ENCODE data around the gene CNGA1. TPM values are rescaled to one million over a fixed set of nuclear protein-coding genes. Genes with fewer than 3 reads are reported as not detected.
A peak's percentile ranks its signal among the peaks of the same experiment; 100 is the strongest.

The CNGA1 gene
- 8.2 TPM for total RNA-seq
- polyA plus RNA-seq: 2.5 TPM

DNA sequence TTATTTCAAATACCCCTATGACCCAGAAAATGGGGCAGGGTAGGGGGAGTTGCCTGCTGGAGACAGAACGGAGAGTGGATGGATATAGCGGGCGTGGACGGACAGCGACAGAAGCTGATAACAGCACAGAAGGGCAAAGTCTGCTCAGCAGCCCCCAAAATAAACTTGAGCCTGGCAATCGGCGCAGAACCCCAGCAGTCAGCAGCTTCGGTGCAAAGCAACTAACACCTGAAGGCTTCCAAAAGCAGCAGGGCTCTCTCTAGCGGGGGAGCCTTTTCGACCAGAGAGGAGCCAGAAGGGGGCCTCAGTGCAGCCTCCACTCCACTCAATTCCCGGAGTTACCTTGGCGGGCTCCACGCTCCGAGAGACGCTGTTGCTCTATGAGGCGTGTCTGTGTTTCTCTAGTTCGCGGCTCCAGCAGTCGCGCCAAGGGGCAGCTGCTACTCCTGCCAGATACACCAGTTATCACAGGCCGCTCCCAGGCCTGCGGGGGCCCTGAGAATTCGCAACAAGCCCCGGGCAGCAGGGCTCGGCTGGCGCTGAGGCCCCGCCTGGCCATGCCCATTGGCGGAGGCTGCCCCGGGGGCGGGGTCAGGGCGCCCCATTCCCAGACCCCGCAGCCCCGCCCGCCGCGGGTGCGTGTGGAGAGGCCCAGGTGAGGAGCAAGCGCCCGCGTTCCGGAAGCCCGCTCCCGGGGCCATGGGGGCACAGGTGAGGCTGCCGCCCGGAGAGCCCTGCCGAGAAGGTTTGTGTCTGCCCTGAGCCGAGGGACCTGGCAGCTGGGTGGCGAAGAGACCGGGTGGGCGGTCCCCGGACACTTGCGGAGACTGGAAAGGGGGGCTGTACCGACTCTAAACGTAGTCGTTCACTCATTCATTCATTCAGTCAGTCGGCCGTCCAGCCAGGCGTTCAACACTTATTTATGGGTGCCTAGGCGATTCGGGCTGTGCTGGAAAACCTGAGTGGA lies at the start of gene CNGA1, which contains the start of gene NIPAL1:
Gene CNGA1, minus strand, starts transcription at position 541 of the 967 bp plus-strand sequence. CDS start 63,992 bp downstream, outside the sequence.
Gene NIPAL1, plus strand, starts transcription at position 632 of the 967 bp plus-strand sequence. Its CDS starts 68 bp downstream, at position 700.
- H3K4me3 ChIP-seq (ENCODE audit: low read depth, low read length): peak within 1 kb of the TSS; percentile 53
- no peaks in the 10 kb centered on the region for H3K4me1 ChIP-seq (ENCODE audit: insufficient read depth)
- no peaks in the 10 kb centered on the region for H3K36me3 ChIP-seq (ENCODE audit: insufficient read depth)
- DNase-seq (ENCODE audit: extremely low spot score): peak; percentile 64
- H3K27ac ChIP-seq (ENCODE audit: low read depth): peak within 1 kb of the TSS; percentile 76
- WGBS: under 1% methylated on average over 60 of the region's 60 CpGs

DNA sequence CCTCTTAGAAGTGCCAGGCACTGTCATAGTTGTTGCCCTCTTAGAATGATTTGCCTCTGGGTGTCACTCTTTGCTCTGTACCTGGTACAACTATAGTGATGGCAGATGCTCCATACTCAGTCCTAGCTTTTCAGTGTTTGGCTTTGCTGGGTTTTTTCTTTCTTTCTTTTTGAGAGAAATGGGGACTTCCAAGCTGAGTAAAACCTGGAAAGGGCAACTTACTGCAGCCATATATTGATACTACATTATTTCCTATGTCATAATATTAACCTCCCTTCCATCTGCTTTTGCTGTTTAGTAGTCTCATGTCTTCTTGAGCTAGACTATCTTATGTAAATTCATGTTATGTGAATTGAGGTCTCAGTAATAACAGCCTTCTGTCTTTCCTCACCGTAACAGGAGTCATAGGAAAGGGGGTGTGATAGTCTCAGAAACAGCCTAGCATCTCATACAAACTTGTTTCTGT lies 49.1 kb upstream of the CNGA1 start:
- WGBS: 90% methylated on average over 1 of the region's 1 CpG
- Histone ChIP-seq H3K36me3 (ENCODE audit: insufficient read depth) (no peaks in the 10 kb centered on the region), H3K4me1 (ENCODE audit: insufficient read depth) (no peaks in the 10 kb centered on the region), H3K27ac (ENCODE audit: low read depth) (no peak overlapping the region), H3K4me3 (ENCODE audit: low read depth, low read length) (no peak overlapping the region)
- DNase-seq (ENCODE audit: extremely low spot score): no peak

DNA sequence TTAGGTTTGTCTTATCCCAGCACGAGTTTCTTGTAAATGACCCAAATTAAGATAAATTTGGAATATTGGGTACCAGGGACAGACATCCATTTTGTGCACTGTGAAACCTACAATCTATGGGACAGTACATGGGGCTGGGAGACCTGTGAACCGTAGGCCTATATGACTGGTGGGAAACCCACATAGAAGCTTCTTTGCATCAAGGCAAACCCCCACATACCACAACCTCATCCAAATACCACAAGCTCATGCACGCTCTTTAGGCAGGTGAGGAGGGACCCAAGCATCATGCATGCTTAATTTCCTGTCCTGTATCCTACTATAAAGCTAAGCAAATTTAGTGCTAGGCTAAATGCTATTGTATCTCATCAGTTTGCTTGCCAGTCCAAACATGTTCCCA lies 47.9 kb upstream of the CNGA1 start:
- no peak for DNase-seq (ENCODE audit: extremely low spot score)
- H3K27ac ChIP-seq (ENCODE audit: low read depth): no peak overlapping the region
- no peaks in the 10 kb centered on the region for H3K36me3 ChIP-seq (ENCODE audit: insufficient read depth)
- H3K4me1 ChIP-seq (ENCODE audit: insufficient read depth): no peaks in the 10 kb centered on the region
- H3K4me3 ChIP-seq (ENCODE audit: low read depth, low read length): no peak overlapping the region
- WGBS: 81% methylated on average over 3 of the region's 3 CpGs

DNA sequence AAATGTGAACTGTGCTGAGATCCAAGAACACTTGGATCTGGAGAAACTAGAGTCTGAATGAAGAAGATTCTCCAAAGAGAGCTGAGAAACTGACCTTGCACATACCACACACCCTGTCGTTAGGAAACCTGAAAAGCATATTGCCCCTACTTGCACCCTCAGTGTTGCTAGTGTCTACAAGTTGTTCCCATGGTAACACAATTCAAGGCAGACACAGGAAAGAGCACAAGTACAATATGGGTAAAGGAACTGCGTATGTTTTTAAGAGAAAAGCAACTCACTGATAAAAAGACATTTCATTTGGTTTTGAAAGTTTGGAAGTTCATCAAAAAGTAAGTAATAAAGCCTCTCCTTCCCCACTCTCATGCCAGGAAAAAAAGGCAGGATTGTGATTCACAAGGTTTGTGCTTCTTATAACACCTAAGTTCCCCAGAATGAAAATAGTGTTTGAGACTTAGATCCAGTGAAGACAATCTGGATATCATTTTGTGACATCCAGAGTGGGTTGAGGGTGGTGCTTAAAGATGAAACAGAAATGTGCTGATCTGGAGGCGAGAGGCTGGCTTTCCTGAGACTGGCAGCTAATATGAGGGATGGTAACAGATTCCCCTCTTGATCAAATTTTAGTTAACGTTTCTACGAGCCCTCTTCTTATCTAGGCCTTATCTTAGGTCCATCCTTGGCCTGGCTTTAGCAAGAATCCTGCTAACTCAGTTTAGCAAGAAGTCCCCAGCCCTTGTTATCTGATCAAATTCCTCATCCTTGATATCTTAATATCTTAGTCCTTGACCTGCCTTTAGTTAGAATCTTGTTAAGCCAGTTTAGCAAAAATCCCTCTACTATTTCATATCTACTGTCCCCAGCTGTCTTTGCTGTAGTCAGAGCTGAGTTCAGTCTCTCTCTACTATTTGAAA lies 42.4 kb upstream of the CNGA1 start:
- no peak for DNase-seq (ENCODE audit: extremely low spot score)
- 58% methylated on average over 5 of the region's 5 CpGs for WGBS
- no peak overlapping the region for H3K4me3 ChIP-seq (ENCODE audit: low read depth, low read length)
- H3K36me3 ChIP-seq (ENCODE audit: insufficient read depth): no peaks in the 10 kb centered on the region
- H3K27ac ChIP-seq (ENCODE audit: low read depth): no peak overlapping the region
- H3K4me1 ChIP-seq (ENCODE audit: insufficient read depth): no peaks in the 10 kb centered on the region

DNA sequence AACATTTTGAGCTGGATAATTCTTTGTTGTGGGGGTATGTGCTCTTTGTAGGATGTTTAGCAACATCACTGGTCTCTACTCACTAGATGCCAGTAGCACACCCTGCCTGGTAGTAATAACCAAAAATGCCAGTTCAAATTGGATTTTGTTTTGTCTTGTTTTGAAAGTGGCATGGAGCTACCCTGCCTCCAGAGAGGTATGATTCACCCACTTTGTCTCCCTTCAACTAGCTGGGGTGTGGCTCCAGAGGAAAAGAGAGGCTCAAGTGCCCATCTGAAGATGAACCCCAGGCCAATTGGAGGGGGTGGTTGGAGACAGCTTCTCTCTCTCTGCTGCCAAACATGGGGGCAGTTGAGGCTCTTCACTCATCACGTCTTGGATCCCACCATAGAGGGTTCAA lies 34.6 kb upstream of the CNGA1 start:
- Histone ChIP-seq H3K36me3 (ENCODE audit: insufficient read depth) (no peaks in the 10 kb centered on the region), H3K27ac (ENCODE audit: low read depth) (no peak overlapping the region), H3K4me1 (ENCODE audit: insufficient read depth) (no peaks in the 10 kb centered on the region), H3K4me3 (ENCODE audit: low read depth, low read length) (no peak overlapping the region)
- 89% methylated on average over 1 of the region's 1 CpG for WGBS
- no peak for DNase-seq (ENCODE audit: extremely low spot score)

DNA sequence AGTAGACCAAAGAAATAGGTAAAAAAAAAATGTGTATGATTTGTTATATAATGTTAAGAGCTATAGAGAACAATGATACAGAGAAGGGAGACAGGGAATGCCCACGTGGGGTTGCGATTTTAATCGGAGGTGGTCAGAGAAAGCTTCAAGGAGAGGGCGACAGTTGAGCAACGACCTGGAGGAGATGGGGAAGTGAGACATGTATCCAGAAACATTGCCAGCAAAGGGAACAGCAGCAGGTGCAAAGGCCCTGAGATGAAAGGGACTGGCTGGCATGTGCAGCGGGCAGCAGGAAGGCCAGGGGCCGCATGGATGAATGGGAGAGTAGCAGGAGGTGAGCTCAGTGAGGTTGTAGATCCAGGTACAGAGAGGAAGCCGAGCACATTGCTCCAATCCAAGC lies 33.0 kb upstream of the CNGA1 start:
- Histone ChIP-seq H3K4me3 (ENCODE audit: low read depth, low read length) (no peak overlapping the region), H3K27ac (ENCODE audit: low read depth) (no peak overlapping the region), H3K4me1 (ENCODE audit: insufficient read depth) (no peaks in the 10 kb centered on the region), H3K36me3 (ENCODE audit: insufficient read depth) (no peaks in the 10 kb centered on the region)
- no peak for DNase-seq (ENCODE audit: extremely low spot score)
- 90% methylated on average over 8 of the region's 8 CpGs for WGBS

DNA sequence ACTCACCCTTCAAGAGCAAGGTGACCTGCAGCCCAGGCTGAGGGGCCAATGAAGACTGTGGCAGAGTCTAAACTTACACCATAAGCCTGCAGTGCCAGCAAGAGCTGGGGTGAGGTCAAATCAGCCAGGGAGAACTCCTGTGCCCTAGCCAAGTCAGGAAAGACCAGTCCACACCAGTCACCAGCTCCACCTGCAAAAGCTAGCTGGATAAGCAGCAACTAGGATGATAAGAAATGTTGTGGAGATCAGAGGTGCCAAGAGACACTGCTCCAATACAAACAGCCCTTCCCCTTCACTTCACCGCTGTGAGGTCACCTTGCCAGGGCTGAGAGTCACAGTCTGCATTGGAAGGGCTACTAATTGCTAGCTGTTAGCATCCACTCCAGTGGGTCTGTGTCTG lies 31.4 kb upstream of the CNGA1 start:
- Histone ChIP-seq H3K4me3 (ENCODE audit: low read depth, low read length) (no peak overlapping the region), H3K36me3 (ENCODE audit: insufficient read depth) (no peaks in the 10 kb centered on the region), H3K27ac (ENCODE audit: low read depth) (no peak overlapping the region), H3K4me1 (ENCODE audit: insufficient read depth) (no peaks in the 10 kb centered on the region)
- 81% methylated on average over 1 of the region's 1 CpG for WGBS
- no peak for DNase-seq (ENCODE audit: extremely low spot score)

DNA sequence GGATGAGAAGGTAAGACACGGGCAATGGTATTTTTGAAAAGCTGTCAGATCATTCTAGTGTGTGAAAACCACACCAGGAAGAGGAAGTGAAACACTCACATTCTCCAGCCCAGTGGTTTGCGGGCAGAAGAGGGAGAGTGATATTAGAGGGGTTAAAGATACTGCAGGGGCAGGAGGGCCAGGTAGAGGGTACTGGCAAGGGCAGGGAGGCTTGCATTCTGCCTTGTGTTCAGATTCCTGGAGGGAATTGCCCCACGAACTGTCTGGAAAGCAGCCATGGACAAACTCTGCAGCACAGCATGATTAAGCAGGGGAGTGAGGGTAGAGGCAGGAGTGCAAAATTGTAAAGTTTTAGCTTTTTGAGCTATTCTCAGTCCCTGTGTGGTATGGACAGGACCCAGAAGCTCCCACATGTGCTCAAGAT lies 31.0 kb upstream of the CNGA1 start:
- Histone ChIP-seq H3K36me3 (ENCODE audit: insufficient read depth) (no peaks in the 10 kb centered on the region), H3K4me1 (ENCODE audit: insufficient read depth) (no peaks in the 10 kb centered on the region), H3K27ac (ENCODE audit: low read depth) (no peak overlapping the region), H3K4me3 (ENCODE audit: low read depth, low read length) (no peak overlapping the region)
- 48% methylated on average over 3 of the region's 3 CpGs for WGBS
- DNase-seq (ENCODE audit: extremely low spot score): no peak

DNA sequence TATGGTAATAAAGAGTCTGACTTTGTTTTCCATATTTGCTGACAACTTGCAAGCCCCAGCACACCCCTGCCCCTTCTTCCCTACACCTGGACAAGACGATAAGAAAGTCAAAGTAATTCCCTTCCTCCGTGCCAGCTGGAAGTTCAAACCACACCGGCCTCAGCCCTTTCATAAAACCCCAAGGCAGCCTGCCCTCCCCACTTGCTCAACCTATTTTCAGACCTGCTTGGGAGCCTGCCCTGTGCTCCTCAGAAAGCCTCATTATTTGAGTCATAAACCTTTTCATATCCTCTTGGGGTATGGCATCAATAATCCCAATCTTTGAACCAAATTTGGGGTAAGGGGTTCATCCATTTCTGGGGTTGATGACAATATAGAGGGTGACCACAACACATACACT lies 29.6 kb upstream of the CNGA1 start:
- DNase-seq (ENCODE audit: extremely low spot score): no peak
- WGBS: 52% methylated on average over 3 of the region's 3 CpGs
- Histone ChIP-seq H3K4me3 (ENCODE audit: low read depth, low read length) (no peak overlapping the region), H3K4me1 (ENCODE audit: insufficient read depth) (no peaks in the 10 kb centered on the region), H3K27ac (ENCODE audit: low read depth) (no peak overlapping the region), H3K36me3 (ENCODE audit: insufficient read depth) (no peaks in the 10 kb centered on the region)

DNA sequence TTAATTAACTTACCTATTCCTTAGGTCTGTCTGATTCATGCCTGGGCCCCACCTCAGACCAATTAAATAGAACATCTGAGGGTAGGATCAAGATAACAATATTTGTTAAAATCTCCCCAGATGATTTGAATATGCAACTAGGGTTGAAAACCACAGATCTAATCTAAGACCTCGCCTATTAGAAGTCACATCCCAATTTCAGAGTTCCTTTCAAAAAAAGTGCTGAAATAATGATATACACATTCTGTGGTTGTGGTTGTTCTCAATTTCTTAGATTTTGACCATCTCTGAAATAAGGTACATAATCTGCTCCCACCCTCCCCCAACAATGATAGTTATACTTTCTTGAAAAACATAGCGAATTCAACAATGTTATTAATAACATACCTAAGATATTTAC lies 27.8 kb upstream of the CNGA1 start:
- Histone ChIP-seq H3K4me3 (ENCODE audit: low read depth, low read length) (no peak overlapping the region), H3K4me1 (ENCODE audit: insufficient read depth) (no peaks in the 10 kb centered on the region)
- WGBS: 84% methylated on average over 2 of the region's 2 CpGs

DNA sequence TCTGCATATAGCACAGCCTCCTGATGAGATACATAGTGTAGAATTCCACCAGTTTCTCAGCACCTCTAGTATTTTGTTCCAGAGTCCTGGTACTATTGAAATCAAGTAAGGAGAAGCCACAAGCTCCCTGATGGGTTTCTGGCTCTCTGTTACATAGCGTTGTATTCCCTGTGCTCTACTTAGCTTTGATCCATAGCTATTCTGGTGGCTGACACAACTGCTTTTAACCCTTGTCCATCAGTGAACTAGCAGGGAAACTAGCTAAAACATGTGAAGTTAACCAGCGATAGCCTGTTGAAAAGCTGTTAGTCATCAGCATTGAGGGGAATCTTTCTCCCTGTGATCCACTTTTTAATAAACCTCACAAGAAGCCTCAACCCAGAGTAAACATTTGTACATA lies 27.0 kb upstream of the CNGA1 start:
- 63% methylated on average over 2 of the region's 2 CpGs for WGBS
- Histone ChIP-seq H3K36me3 (ENCODE audit: insufficient read depth) (no peaks in the 10 kb centered on the region), H3K27ac (ENCODE audit: low read depth) (no peak overlapping the region), H3K4me3 (ENCODE audit: low read depth, low read length) (no peak overlapping the region), H3K4me1 (ENCODE audit: insufficient read depth) (no peaks in the 10 kb centered on the region)
- DNase-seq (ENCODE audit: extremely low spot score): no peak

More for the DNA sequence above, 27.8 kb upstream of the CNGA1 start:
- Histone ChIP-seq H3K27ac (ENCODE audit: low read depth) (no peak overlapping the region), H3K36me3 (ENCODE audit: insufficient read depth) (no peaks in the 10 kb centered on the region)
- no peak for DNase-seq (ENCODE audit: extremely low spot score)

DNA sequence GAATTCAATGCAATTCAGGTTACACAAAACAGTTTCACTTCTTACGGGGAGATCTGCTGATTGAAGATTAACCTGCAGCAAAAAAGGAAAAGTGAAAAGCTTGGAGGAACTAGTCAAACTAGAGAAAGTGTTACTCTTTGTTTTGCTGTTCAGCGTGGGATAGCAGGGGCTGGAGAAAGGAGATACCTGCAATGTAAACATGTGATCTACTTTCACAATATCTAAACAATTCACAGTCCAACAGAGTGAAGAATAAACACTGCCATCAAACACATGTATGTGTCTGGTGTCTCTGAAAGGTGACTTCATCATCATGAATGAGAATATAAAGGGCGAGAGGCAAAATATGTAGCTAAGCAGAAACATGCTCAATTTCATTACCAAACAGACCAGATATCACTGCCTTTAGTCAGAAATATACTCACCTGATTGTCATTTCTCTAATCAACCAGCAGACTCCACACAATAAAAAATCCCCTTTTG lies 26.5 kb upstream of the CNGA1 start:
- no peaks in the 10 kb centered on the region for H3K4me1 ChIP-seq (ENCODE audit: insufficient read depth)
- H3K4me3 ChIP-seq (ENCODE audit: low read depth, low read length): no peak overlapping the region
- no peaks in the 10 kb centered on the region for H3K36me3 ChIP-seq (ENCODE audit: insufficient read depth)
- WGBS: 55% methylated on average over 3 of the region's 3 CpGs
- no peak for DNase-seq (ENCODE audit: extremely low spot score)
- H3K27ac ChIP-seq (ENCODE audit: low read depth): no peak overlapping the region

DNA sequence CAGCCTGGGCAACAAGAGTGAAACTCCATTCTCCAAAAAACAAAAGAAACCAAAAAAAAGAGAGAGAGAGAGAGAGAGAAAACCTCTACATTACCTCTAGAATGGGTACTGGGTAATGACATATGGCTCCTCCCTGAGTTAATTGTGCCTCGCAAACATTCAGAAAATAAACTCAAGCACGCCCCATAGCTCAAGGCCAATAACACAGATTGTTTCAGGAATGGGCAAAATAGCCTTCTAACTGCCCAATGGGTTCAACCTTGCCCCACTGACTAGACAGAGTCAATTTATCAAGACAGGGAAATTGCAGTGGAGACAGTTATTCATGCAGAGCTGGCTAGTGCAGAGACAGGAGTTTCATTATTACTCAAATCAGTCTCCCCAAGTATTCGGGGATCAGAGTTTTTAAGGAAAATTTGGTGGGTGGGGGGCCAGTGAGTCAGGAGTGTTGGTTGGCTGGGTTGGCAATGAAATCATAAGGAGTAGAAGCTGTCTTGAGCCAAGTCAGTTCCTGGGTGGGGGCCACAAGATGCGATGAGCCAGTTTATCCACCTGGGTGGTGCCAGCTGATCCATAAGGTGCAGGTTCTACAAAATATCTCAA lies 25.2 kb upstream of the CNGA1 start:
- WGBS: 74% methylated on average over 4 of the region's 4 CpGs
- no peak for DNase-seq (ENCODE audit: extremely low spot score)
- no peak overlapping the region for H3K4me3 ChIP-seq (ENCODE audit: low read depth, low read length)

More for the DNA sequence above, 25.2 kb upstream of the CNGA1 start:
- Histone ChIP-seq H3K27ac (ENCODE audit: low read depth) (no peak overlapping the region), H3K36me3 (ENCODE audit: insufficient read depth) (no peaks in the 10 kb centered on the region), H3K4me1 (ENCODE audit: insufficient read depth) (no peaks in the 10 kb centered on the region)

Measured in urinary bladder (tissue), 4 donors.